ENCODE measurements around the gene LSM12. TPM values are rescaled to one million over a fixed set of nuclear protein-coding genes. Genes with fewer than 3 reads are reported as not detected.
"Not testable (repeated sequence)": the region's sequence is repeated elsewhere in the genome, so short reads cannot be mapped to it uniquely, and the experiment has no call there.

LSM12 gene
- polyA plus RNA-seq, 3 donors: 24.7 to 65.8 (median 64.4) TPM

GRCh38 chr17:44038604-44039011 lies 27.9 kb downstream of the LSM12 start:
- DNase-seq: no peak
- peak overlapping the region in 1 of 7 donors; percentile 50 for H3K27ac Mint-ChIP-seq
- peaks cover 18% of the 10 kb centered on the region for H3K4me1 Mint-ChIP-seq
- Histone ChIP-seq H3K36me3 (replicated peaks in 1 of 2; ENCODE audit: control insufficient read depth in 1 of 2, insufficient read depth in 2 of 2, low read length in 2 of 2) (peaks cover 45 to 51% of the 10 kb centered on the region in 2 donors), H2AFZ (ENCODE audit: insufficient read depth, low read depth, low read length, poor library complexity, severe bottlenecking) (no peak overlapping the region), H4K20me1 (ENCODE audit: insufficient read depth, low read length) (peaks cover 36% of the 10 kb centered on the region), H3K4me2 (replicated peaks; ENCODE audit: extremely low read depth, low read length, poor library complexity, severe bottlenecking) (no peak overlapping the region), H3K4me3 (replicated peaks in 1 of 3; ENCODE audit: low read depth in 2 of 3, low read length in 3 of 3) (no peak overlapping the region), H3K27me3 (ENCODE audit: control insufficient read depth in 2 of 2, insufficient read depth in 2 of 2, low read length in 2 of 2) (no peaks in the 10 kb centered on the region), H3K9me3 (replicated peaks in 1 of 2; ENCODE audit: control insufficient read depth in 1 of 2, insufficient read depth in 1 of 2, low read length in 2 of 2) (no peaks in the 10 kb centered on the region), H3K9ac (ENCODE audit: insufficient read depth, low read length, poor library complexity, severe bottlenecking) (no peak overlapping the region), H3K27ac (ENCODE audit: low read depth in 1 of 2, low read length in 2 of 2) (no peak overlapping the region), H3K4me1 (ENCODE audit: control insufficient read depth in 1 of 2, insufficient read depth in 2 of 2, low read length in 2 of 2) (peaks cover 18 to 26% of the 10 kb centered on the region in 2 donors), H3K79me2 (ENCODE audit: insufficient read depth, low read length) (peaks cover 29% of the 10 kb centered on the region)
- WGBS (ENCODE audit: insufficient coverage): 88% methylated on average over 1 of the region's 3 CpGs
- H3K36me3 Mint-ChIP-seq: peaks cover 46 to 57% of the 10 kb centered on the region in 2 donors
- intact Hi-C loops (cut with micrococcal nuclease): no loop called here
- no peaks in the 10 kb centered on the region for H3K9me3 Mint-ChIP-seq
- H3K4me3 Mint-ChIP-seq: no peak overlapping the region
- peaks cover 0 to 2% (median 0%) of the 10 kb centered on the region in 3 donors for H3K27me3 Mint-ChIP-seq (ENCODE audit: low read depth in 3 of 3)
- TF ChIP-seq CTCF (IDR thresholded peaks at IDR 0.05): no peak

- DNase-seq: no peak
- H3K27me3 Mint-ChIP-seq (ENCODE audit: low read depth in 3 of 3): no peaks in the 10 kb centered on the region
- no CpG with 5 or more reads among the region's 2 CpGs for WGBS (ENCODE audit: insufficient coverage)
- H3K36me3 Mint-ChIP-seq: peaks cover 54 to 66% of the 10 kb centered on the region in 2 donors
- H3K4me3 ChIP-seq (replicated peaks in 1 of 3; ENCODE audit: low read depth in 2 of 3, low read length in 3 of 3): no peak overlapping the region
- no peak overlapping the region for H3K9ac ChIP-seq (ENCODE audit: insufficient read depth, low read length, poor library complexity, severe bottlenecking)
- no peaks in the 10 kb centered on the region for H3K27me3 ChIP-seq (ENCODE audit: control insufficient read depth in 2 of 2, insufficient read depth in 2 of 2, low read length in 2 of 2)
- H3K27ac ChIP-seq (ENCODE audit: low read depth in 1 of 2, low read length in 2 of 2): no peak overlapping the region
- peaks cover 28% of the 10 kb centered on the region for H4K20me1 ChIP-seq (ENCODE audit: insufficient read depth, low read length)
- no peak overlapping the region for H3K4me2 ChIP-seq (replicated peaks; ENCODE audit: extremely low read depth, low read length, poor library complexity, severe bottlenecking)
- H3K4me1 ChIP-seq (ENCODE audit: control insufficient read depth in 1 of 2, insufficient read depth in 2 of 2, low read length in 2 of 2): peaks cover 7 to 16% of the 10 kb centered on the region in 2 donors
- no peaks in the 10 kb centered on the region for H3K9me3 Mint-ChIP-seq
- no peak overlapping the region for H3K27ac Mint-ChIP-seq
- no peak overlapping the region for H3K4me3 Mint-ChIP-seq
- H3K79me2 ChIP-seq (ENCODE audit: insufficient read depth, low read length): peaks cover 29% of the 10 kb centered on the region
- no peak for TF ChIP-seq CTCF (IDR thresholded peaks at IDR 0.05)
- peaks cover 51 to 62% of the 10 kb centered on the region in 2 donors for H3K36me3 ChIP-seq (replicated peaks in 1 of 2; ENCODE audit: control insufficient read depth in 1 of 2, insufficient read depth in 2 of 2, low read length in 2 of 2)
- no peaks in the 10 kb centered on the region for H3K9me3 ChIP-seq (replicated peaks in 1 of 2; ENCODE audit: control insufficient read depth in 1 of 2, insufficient read depth in 1 of 2, low read length in 2 of 2)
- peaks cover 7% of the 10 kb centered on the region for H3K4me1 Mint-ChIP-seq
- intact Hi-C loops (cut with micrococcal nuclease): no loop called here
- H2AFZ ChIP-seq (ENCODE audit: insufficient read depth, low read depth, low read length, poor library complexity, severe bottlenecking): no peak overlapping the region
Observed at GRCh38 chr17:44037471-44037870, 29.0 kb downstream of the LSM12 start.

GRCh38 chr17:44034688-44035087 lies 31.8 kb downstream of the LSM12 start:
- H3K27ac Mint-ChIP-seq; H2AFZ ChIP-seq (ENCODE audit: insufficient read depth, low read depth, low read length, poor library complexity, severe bottlenecking); H3K27me3 Mint-ChIP-seq (ENCODE audit: low read depth in 3 of 3); H3K9me3 ChIP-seq (replicated peaks in 1 of 2; ENCODE audit: control insufficient read depth in 1 of 2, insufficient read depth in 1 of 2, low read length in 2 of 2); H3K4me3 ChIP-seq (replicated peaks in 1 of 3; ENCODE audit: low read depth in 2 of 3, low read length in 3 of 3); H4K20me1 ChIP-seq (ENCODE audit: insufficient read depth, low read length); H3K4me1 Mint-ChIP-seq; H3K4me2 ChIP-seq (replicated peaks; ENCODE audit: extremely low read depth, low read length, poor library complexity, severe bottlenecking); H3K27ac ChIP-seq (ENCODE audit: low read depth in 1 of 2, low read length in 2 of 2); H3K79me2 ChIP-seq (ENCODE audit: insufficient read depth, low read length); H3K4me1 ChIP-seq (ENCODE audit: control insufficient read depth in 1 of 2, insufficient read depth in 2 of 2, low read length in 2 of 2); H3K9ac ChIP-seq (ENCODE audit: insufficient read depth, low read length, poor library complexity, severe bottlenecking); H3K4me3 Mint-ChIP-seq; DNase-seq; H3K27me3 ChIP-seq (ENCODE audit: control insufficient read depth in 2 of 2, insufficient read depth in 2 of 2, low read length in 2 of 2); H3K9me3 Mint-ChIP-seq; intact Hi-C loops (cut with micrococcal nuclease): not testable (repeated sequence)
- peaks cover 51 to 74% of the 10 kb centered on the region in 2 donors for H3K36me3 ChIP-seq (replicated peaks in 1 of 2; ENCODE audit: control insufficient read depth in 1 of 2, insufficient read depth in 2 of 2, low read length in 2 of 2)
- WGBS (ENCODE audit: insufficient coverage): no CpG with 5 or more reads among the region's 3 CpGs
- H3K36me3 Mint-ChIP-seq: peaks cover 62 to 76% of the 10 kb centered on the region in 2 donors
